Retinal pigment epithelial cell (primary cell): ENCODE results near the gene MT1B.

Experiments
- DNase-seq: peaks from one replicate; pipeline ENCODE4 v3.0.0-alpha.2; 2010; ENCODE audit warnings: low read depth
- H3K4me3 ChIP-seq: 2 replicates; pipeline ENCODE4 v1.5.1; 2011; ENCODE audit warnings: mild to moderate bottlenecking, low read length, control low read depth, moderate library complexity
- CTCF ChIP-seq: conservative IDR thresholded peaks from 2 replicates; pipeline ENCODE4 v1.5.1; 2011; ENCODE audit warnings: low read depth, low read length, control low read depth, inconsistent platforms

MT1B gene

DNA sequence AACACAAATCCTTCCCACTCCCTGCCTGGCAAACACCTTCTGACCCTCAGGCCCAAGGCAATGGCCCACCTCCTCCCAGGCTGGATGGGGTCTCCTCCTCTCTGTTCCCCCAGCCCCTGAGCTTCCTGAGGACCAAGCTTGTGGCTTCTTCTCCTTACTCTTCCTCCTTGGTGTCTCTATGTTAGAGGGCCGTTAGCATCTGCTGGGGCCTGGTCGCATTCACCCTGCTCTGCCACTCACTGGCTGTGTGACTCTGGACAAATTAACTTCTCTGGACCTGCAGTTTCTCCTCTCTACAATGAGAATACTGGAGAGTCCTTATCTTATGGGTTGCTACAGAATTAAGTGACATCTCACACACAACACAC is 44.0 kb upstream of the MT1B start:
- no peak for DNase-seq
- no peak overlapping the region for H3K4me3 ChIP-seq
- TF ChIP-seq CTCF = no peak

GRCh38 chr16:56608043-56608875 is 43.4 kb upstream of the MT1B start, which contains the start of gene MT2A:
Gene MT2A (plus strand): TSS chr16:56608584. CDS start chr16:56608656, 72 bp downstream.
- no peak for TF ChIP-seq CTCF
- DNase-seq = peak; percentile 87
- H3K4me3 ChIP-seq = peak within 1 kb of the TSS; percentile 79

DNA sequence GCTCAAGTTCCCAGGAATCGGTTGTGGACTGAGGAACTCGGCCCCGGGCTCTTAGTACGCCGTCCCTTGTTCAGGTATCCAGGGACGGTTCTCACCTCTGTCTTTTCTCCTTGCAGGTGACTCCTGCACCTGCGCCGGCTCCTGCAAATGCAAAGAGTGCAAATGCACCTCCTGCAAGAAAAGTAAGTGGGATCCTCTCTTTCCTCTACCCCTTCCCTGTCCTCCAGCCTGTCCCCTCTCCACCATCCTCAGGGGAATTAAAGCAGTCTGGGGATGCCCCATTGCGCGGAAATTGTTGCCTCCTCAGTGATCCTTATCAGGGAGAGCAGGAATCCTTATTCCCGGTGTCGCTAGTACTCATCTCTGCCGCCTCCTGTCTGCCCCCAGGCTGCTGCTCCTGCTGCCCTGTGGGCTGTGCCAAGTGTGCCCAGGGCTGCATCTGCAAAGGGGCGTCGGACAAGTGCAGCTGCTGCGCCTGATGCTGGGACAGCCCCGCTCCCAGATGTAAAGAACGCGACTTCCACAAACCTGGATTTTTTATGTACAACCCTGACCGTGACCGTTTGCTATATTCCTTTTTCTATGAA is 42.7 kb upstream of the MT1B start:
- DNase-seq = no peak
- no peak for TF ChIP-seq CTCF
- peak overlapping the region; percentile 79 for H3K4me3 ChIP-seq

DNA sequence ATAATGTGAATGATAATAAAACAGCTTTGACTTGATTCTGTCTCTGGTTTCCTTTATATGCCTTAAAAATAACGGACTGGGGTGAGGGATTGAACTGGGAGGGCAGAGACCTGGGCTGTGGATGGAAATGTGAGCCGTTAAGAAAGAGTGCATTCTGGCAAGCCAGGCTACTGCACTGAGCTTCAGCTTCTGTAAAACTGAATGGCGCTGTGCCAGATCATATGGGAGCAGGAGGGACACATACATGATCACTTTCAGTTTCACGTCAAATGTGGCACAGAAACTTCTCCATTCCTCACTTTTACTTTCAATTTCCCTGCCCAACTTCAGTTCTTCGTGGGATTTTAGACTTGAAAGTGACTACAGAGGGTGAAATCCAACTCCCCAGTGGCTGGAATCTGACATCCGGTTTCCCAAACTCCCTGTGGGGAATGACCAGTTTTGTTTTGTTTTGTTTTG is 42.2 kb upstream of the MT1B start:
- no peak for TF ChIP-seq CTCF
- H3K4me3 ChIP-seq = peak overlapping the region; percentile 79
- no peak for DNase-seq

DNA sequence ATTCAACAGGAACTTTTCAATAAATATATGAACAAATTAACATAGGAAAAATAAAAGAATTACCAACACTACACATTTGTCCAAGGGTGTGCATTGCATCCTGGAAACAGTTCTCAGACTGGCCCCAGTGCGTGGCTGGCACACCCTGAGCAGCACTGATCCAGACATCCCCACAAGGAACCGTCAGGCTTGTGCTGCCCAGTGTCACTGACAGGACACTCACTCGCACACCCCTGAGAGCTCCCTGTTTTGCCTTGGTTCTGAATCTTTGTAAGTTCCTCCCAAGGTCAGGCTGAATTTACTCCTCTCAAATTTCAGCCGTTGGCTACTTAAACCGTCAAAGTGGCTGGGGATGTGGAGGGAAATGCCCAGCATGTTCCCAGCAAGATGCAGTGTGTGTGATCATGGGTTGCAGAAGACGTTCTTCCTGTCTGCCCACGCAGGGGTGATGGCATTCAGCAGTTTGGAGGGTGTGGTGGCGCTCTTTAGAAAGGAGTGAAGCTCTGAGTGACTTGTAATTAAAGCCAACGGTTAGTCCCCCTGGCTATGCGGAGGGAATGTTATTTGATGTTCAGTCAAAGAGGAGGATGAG is 41.6 kb upstream of the MT1B start:
- no peak overlapping the region for H3K4me3 ChIP-seq
- TF ChIP-seq CTCF = no peak

DNA sequence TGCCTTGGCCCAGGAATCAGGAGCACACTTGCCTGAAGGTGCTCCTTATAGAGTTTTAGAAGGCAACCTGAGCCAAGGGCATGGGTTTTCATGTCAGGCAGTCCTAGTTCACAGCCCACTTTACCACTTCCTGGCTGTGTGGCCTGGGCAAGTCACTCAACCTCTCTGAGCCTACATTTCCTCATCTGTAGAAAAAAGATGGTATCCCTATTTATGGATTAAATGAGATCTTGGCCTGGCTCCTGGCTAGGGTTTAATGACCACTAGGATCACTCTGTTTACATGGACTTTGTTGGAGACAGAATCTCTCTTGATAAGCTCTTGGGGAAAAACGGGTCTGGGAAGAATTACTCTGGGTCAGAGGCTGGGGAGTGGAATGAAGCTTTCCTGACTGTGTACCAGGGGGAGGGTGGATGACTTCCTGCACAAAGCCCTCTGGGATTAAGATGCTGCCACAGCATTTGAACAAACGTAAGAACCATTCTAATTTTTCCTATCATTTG is 41.0 kb upstream of the MT1B start:
- TF ChIP-seq CTCF = no peak
- no peak for DNase-seq
- no peak overlapping the region for H3K4me3 ChIP-seq

More for the DNA sequence above, 41.6 kb upstream of the MT1B start:
- DNase-seq = no peak
